ENCODE data around the gene ODAD3.
A peak's percentile ranks its signal among the peaks of the same experiment; 100 is the strongest.

ODAD3 gene

GRCh38 chr19:11453468-11454341 is 18.8 kb upstream of the ODAD3 start:
- Mint-ChIP-seq H3K4me3 (no peak overlapping the region), H3K36me3 (ENCODE audit: insufficient read depth) (peaks cover 8% of the 10 kb centered on the region), H3K27ac (no peak overlapping the region), H3K27me3 (peaks cover 5 to 15% of the 10 kb centered on the region in 2 donors), H3K4me1 (ENCODE audit: low read depth in 2 of 2) (no peaks in the 10 kb centered on the region), H3K9me3 (no peaks in the 10 kb centered on the region)
- DNase-seq = no peak
- ATAC-seq (replicated peaks) = no peak

GRCh38 chr19:11452620-11453310 is 17.8 kb upstream of the ODAD3 start:
- H3K27ac Mint-ChIP-seq = peak overlapping the region; percentile 25 to 46
- no peak overlapping the region for H3K4me3 Mint-ChIP-seq
- ATAC-seq (replicated peaks) = no peak
- peaks cover 8% of the 10 kb centered on the region for H3K36me3 Mint-ChIP-seq (ENCODE audit: insufficient read depth)
- peaks cover 0 to 5% of the 10 kb centered on the region in 2 donors for H3K27me3 Mint-ChIP-seq
- DNase-seq = no peak
- no peaks in the 10 kb centered on the region for H3K4me1 Mint-ChIP-seq (ENCODE audit: low read depth in 2 of 2)
- H3K9me3 Mint-ChIP-seq = no peaks in the 10 kb centered on the region

GRCh38 chr19:11451871-11452619 is 17.1 kb upstream of the ODAD3 start:
- Mint-ChIP-seq H3K9me3 (no peaks in the 10 kb centered on the region), H3K4me1 (ENCODE audit: low read depth in 2 of 2) (no peaks in the 10 kb centered on the region), H3K27ac (peak overlapping the region; percentile 25 to 46), H3K27me3 (no peaks in the 10 kb centered on the region), H3K4me3 (no peak overlapping the region), H3K36me3 (ENCODE audit: insufficient read depth) (peaks cover 8% of the 10 kb centered on the region)
- ATAC-seq (replicated peaks) = no peak
- no peak for DNase-seq

GRCh38 chr19:11451327-11451870 is 16.5 kb upstream of the ODAD3 start:
- H3K4me3 Mint-ChIP-seq = no peak overlapping the region
- H3K27me3 Mint-ChIP-seq = no peaks in the 10 kb centered on the region
- no peaks in the 10 kb centered on the region for H3K4me1 Mint-ChIP-seq (ENCODE audit: low read depth in 2 of 2)
- ATAC-seq (replicated peaks) = no peak
- no peaks in the 10 kb centered on the region for H3K9me3 Mint-ChIP-seq
- no peak overlapping the region for H3K27ac Mint-ChIP-seq
- peaks cover 8% of the 10 kb centered on the region for H3K36me3 Mint-ChIP-seq (ENCODE audit: insufficient read depth)
- no peak for DNase-seq

GRCh38 chr19:11450570-11451326 is 15.8 kb upstream of the ODAD3 start:
- no peaks in the 10 kb centered on the region for H3K27me3 Mint-ChIP-seq
- H3K4me1 Mint-ChIP-seq (ENCODE audit: low read depth in 2 of 2) = no peaks in the 10 kb centered on the region
- no peak overlapping the region for H3K27ac Mint-ChIP-seq
- H3K9me3 Mint-ChIP-seq = no peaks in the 10 kb centered on the region
- H3K36me3 Mint-ChIP-seq (ENCODE audit: insufficient read depth) = peaks cover 8% of the 10 kb centered on the region
- DNase-seq (no peak), ATAC-seq (replicated peaks) (no peak)
- H3K4me3 Mint-ChIP-seq = no peak overlapping the region

- Mint-ChIP-seq H3K27ac (no peak overlapping the region), H3K4me1 (ENCODE audit: low read depth in 2 of 2) (peaks cover 1 to 2% of the 10 kb centered on the region in 2 donors), H3K36me3 (ENCODE audit: insufficient read depth) (peaks cover 14% of the 10 kb centered on the region), H3K27me3 (no peaks in the 10 kb centered on the region), H3K4me3 (no peak overlapping the region), H3K9me3 (no peaks in the 10 kb centered on the region)
- DNase-seq (no peak), ATAC-seq (replicated peaks) (no peak)
These were observed 14.1 kb upstream of the ODAD3 start for GRCh38 chr19:11448923-11449554.

GRCh38 chr19:11448410-11448809 is 13.5 kb upstream of the ODAD3 start:
- Mint-ChIP-seq H3K9me3 (no peaks in the 10 kb centered on the region), H3K27me3 (no peaks in the 10 kb centered on the region), H3K36me3 (ENCODE audit: insufficient read depth) (peaks cover 18% of the 10 kb centered on the region), H3K27ac (no peak overlapping the region), H3K4me1 (ENCODE audit: low read depth in 2 of 2) (peaks cover 3% of the 10 kb centered on the region in 2 donors), H3K4me3 (no peak overlapping the region)
- ATAC-seq (replicated peaks) (no peak), DNase-seq (no peak)

- Mint-ChIP-seq H3K36me3 (ENCODE audit: insufficient read depth) (peaks cover 18% of the 10 kb centered on the region), H3K4me1 (ENCODE audit: low read depth in 2 of 2) (peaks cover 3% of the 10 kb centered on the region in 2 donors), H3K27ac (no peak overlapping the region), H3K27me3 (no peaks in the 10 kb centered on the region), H3K9me3 (no peaks in the 10 kb centered on the region), H3K4me3 (no peak overlapping the region)
- no peak for ATAC-seq (replicated peaks)
- DNase-seq = no peak
These were observed 12.7 kb upstream of the ODAD3 start for GRCh38 chr19:11447347-11448262.

GRCh38 chr19:11446652-11447301 is 11.9 kb upstream of the ODAD3 start:
- DNase-seq (peak; percentile 32 to 48 (median 39)), ATAC-seq (replicated peaks) (peak; percentile 42)
- Mint-ChIP-seq H3K9me3 (no peaks in the 10 kb centered on the region), H3K36me3 (ENCODE audit: insufficient read depth) (peaks cover 23% of the 10 kb centered on the region), H3K4me1 (ENCODE audit: low read depth in 2 of 2) (peaks cover 7 to 8% of the 10 kb centered on the region in 2 donors), H3K27ac (no peak overlapping the region), H3K27me3 (no peaks in the 10 kb centered on the region), H3K4me3 (no peak overlapping the region)

- Mint-ChIP-seq H3K4me3 (no peak overlapping the region), H3K36me3 (ENCODE audit: insufficient read depth) (peaks cover 24% of the 10 kb centered on the region), H3K27ac (no peak overlapping the region), H3K9me3 (no peaks in the 10 kb centered on the region), H3K27me3 (no peaks in the 10 kb centered on the region), H3K4me1 (ENCODE audit: low read depth in 2 of 2) (peaks cover 8 to 9% of the 10 kb centered on the region in 2 donors)
- DNase-seq (no peak), ATAC-seq (replicated peaks) (no peak)
These were observed 11.3 kb upstream of the ODAD3 start for GRCh38 chr19:11446271-11446651.

GRCh38 chr19:11445141-11445540 is 10.2 kb upstream of the ODAD3 start:
- Mint-ChIP-seq H3K4me1 (ENCODE audit: low read depth in 2 of 2) (peaks cover 13 to 14% of the 10 kb centered on the region in 2 donors), H3K9me3 (no peaks in the 10 kb centered on the region), H3K4me3 (no peak overlapping the region), H3K27me3 (no peaks in the 10 kb centered on the region), H3K27ac (peak overlapping the region in 1 of 2 donors; percentile 23), H3K36me3 (ENCODE audit: insufficient read depth) (peaks cover 31% of the 10 kb centered on the region)
- ATAC-seq (replicated peaks) (no peak), DNase-seq (no peak)

Measured in effector memory CD8-positive, alpha-beta T cell (primary cell).